Osteoblast (primary cell): ENCODE data around the gene CDC42SE2. TPM values are rescaled to one million over a fixed set of nuclear protein-coding genes. Genes with fewer than 3 reads are reported as not detected.

Source experiments
- DNase-seq: peaks from one replicate; pipeline ENCODE4 v3.0.0; 2011; ENCODE audit warnings: low spot score, mixed read lengths; ENCODE audit not compliant: insufficient read length; ENCODE audit errors: missing footprints
- H2AFZ ChIP-seq: 2 replicates; pipeline ENCODE4 v1.6.0; 2011; ENCODE audit warnings: mild to moderate bottlenecking, low read length
- H3K27ac ChIP-seq: 2 replicates; pipeline ENCODE4 v1.5.1; 2011; ENCODE audit warnings: mild to moderate bottlenecking, low read depth, low read length, moderate library complexity
- H3K27me3 ChIP-seq: 2 replicates; pipeline ENCODE4 v1.6.0; 2012; ENCODE audit warnings: mild to moderate bottlenecking, control low read depth, inconsistent platforms, low read length, moderate library complexity; ENCODE audit not compliant: insufficient read depth
- H3K36me3 ChIP-seq: 2 replicates; pipeline ENCODE4 v1.5.1; 2011; ENCODE audit warnings: mild to moderate bottlenecking, low read length, control low read depth, moderate library complexity; ENCODE audit not compliant: insufficient read depth
- H3K4me1 ChIP-seq: 2 replicates; pipeline ENCODE4 v1.5.1; 2011; ENCODE audit warnings: mild to moderate bottlenecking, low read length, control low read depth, moderate library complexity; ENCODE audit not compliant: insufficient read depth
- H3K4me2 ChIP-seq: 2 replicates; pipeline ENCODE4 v1.6.0; 2011; ENCODE audit warnings: mild to moderate bottlenecking, low read length; ENCODE audit not compliant: insufficient read depth
- H3K4me3 ChIP-seq: fragments of 200-600 bp; sonication (generic); 3 replicates; pipeline ENCODE4 v1.5.1; 2012; ENCODE audit warnings: mild to moderate bottlenecking, low read length, inconsistent platforms; ENCODE audit not compliant: insufficient read depth
- H3K79me2 ChIP-seq: 2 replicates; pipeline ENCODE4 v1.6.0; 2012; ENCODE audit warnings: mild to moderate bottlenecking, low read length, control low read depth, inconsistent platforms; ENCODE audit not compliant: insufficient read depth
- H3K9me3 ChIP-seq: 2 replicates; pipeline ENCODE4 v1.5.1; 2011; ENCODE audit warnings: low read depth, low read length, control low read depth
- H4K20me1 ChIP-seq: 2 replicates; pipeline ENCODE4 v1.6.0; 2012; ENCODE audit warnings: mild to moderate bottlenecking, low read length, control low read depth; ENCODE audit not compliant: insufficient read depth
- total RNA-seq: library from RNA; depleted of rRNA; stranded (reverse); fragments of >200 nt; gene quantifications from 2 replicates; pipeline ENCODE4 v1.2.3, GENCODE V29; 2012
- TF ChIP-seq, protein P1 (sequence below): IDR thresholded peaks from 2 replicates; pipeline ENCODE4 v1.5.1; 2011; ENCODE audit warnings: mild to moderate bottlenecking, low read depth, low read length, moderate library complexity; ENCODE audit errors: extremely low read depth

Gene CDC42SE2
- total RNA-seq, 1 donor: 22.8 TPM

DNA sequence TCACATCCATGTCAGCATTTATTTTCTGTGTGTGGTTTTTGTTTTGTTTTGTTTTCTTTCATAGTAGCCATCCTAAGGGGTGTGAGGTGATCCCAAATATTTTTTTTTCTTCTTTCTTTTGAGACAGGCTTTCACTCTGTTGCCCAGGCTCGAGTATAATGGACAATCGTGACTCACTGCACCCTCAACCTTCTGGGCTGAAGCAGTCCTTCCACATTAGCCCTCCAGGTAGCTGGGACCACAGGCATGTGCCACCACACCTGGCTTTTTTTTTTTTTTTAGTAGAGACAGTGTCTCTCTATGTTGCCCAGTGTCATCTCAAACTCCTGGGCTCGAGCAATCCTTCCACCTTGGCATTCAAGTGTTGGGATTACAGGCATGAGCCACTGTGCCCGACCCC, 59.1 kb downstream of the CDC42SE2 start:
- DNase-seq: no peak
- no peak overlapping the region for H3K27ac ChIP-seq
- no peaks in the 10 kb centered on the region for H3K9me3 ChIP-seq
- no peak overlapping the region for H3K4me3 ChIP-seq
- H3K79me2 ChIP-seq: peaks cover 52% of the 10 kb centered on the region
- no peaks in the 10 kb centered on the region for H3K4me1 ChIP-seq
- H2AFZ ChIP-seq: no peak overlapping the region
- H3K27me3 ChIP-seq: no peaks in the 10 kb centered on the region
- H3K4me2 ChIP-seq: no peak overlapping the region
- H3K36me3 ChIP-seq: no peaks in the 10 kb centered on the region
- TF ChIP-seq, protein P1, sequence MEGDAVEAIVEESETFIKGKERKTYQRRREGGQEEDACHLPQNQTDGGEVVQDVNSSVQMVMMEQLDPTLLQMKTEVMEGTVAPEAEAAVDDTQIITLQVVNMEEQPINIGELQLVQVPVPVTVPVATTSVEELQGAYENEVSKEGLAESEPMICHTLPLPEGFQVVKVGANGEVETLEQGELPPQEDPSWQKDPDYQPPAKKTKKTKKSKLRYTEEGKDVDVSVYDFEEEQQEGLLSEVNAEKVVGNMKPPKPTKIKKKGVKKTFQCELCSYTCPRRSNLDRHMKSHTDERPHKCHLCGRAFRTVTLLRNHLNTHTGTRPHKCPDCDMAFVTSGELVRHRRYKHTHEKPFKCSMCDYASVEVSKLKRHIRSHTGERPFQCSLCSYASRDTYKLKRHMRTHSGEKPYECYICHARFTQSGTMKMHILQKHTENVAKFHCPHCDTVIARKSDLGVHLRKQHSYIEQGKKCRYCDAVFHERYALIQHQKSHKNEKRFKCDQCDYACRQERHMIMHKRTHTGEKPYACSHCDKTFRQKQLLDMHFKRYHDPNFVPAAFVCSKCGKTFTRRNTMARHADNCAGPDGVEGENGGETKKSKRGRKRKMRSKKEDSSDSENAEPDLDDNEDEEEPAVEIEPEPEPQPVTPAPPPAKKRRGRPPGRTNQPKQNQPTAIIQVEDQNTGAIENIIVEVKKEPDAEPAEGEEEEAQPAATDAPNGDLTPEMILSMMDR: no peak
- peaks cover 5% of the 10 kb centered on the region for H4K20me1 ChIP-seq

DNA sequence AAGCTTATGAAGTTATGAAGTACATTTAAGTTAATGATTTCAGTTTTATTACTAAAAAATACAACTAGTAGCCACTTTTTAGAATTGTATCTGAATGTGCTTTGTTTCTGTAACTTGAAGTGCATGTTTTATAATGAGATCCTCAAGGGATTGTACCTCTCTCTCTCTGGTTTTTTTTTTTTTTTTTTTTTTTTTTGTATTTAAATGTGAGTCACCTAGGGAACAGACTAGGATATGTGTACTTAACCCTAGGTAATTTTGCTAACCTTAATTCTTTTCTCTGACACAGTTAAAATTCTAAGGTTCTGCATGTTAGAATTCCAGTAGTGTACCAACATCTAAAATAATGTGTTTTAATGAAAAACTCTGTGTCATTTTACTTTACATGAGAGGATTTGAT, 59.5 kb downstream of the CDC42SE2 start:
- H4K20me1 ChIP-seq: peaks cover 5% of the 10 kb centered on the region
- no peak for DNase-seq
- H3K4me2 ChIP-seq: no peak overlapping the region
- no peak overlapping the region for H3K4me3 ChIP-seq
- no peaks in the 10 kb centered on the region for H3K9me3 ChIP-seq
- H3K27ac ChIP-seq: no peak overlapping the region
- H3K79me2 ChIP-seq: peaks cover 51% of the 10 kb centered on the region
- H2AFZ ChIP-seq: no peak overlapping the region
- H3K36me3 ChIP-seq: no peaks in the 10 kb centered on the region
- TF ChIP-seq, protein P1: no peak
- no peaks in the 10 kb centered on the region for H3K27me3 ChIP-seq
- H3K4me1 ChIP-seq: no peaks in the 10 kb centered on the region

DNA sequence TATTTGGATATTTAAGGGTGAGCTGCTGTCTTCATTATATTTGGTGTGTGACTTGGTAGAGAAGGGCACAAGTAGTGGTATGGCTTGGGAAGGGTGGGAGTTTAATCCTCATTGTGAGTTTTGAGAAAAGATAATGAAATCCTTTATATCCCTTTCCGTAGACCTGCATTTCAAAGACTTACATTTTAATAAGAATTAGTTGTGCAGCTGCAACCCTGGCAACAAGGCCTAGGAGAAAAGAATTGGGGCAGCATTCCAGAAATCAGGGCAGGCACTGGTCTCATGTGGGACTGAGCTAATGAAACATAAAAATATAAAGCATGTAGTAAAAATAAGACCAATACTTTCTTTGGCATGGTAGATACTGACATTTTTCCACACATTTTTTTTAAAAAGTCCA, 60.5 kb downstream of the CDC42SE2 start:
- no peak overlapping the region for H2AFZ ChIP-seq
- no peaks in the 10 kb centered on the region for H3K4me1 ChIP-seq
- DNase-seq: no peak
- H3K27ac ChIP-seq: no peak overlapping the region
- H3K4me2 ChIP-seq: no peak overlapping the region
- H3K9me3 ChIP-seq: no peaks in the 10 kb centered on the region
- peaks cover 10% of the 10 kb centered on the region for H4K20me1 ChIP-seq
- H3K27me3 ChIP-seq: no peaks in the 10 kb centered on the region
- no peaks in the 10 kb centered on the region for H3K36me3 ChIP-seq
- H3K79me2 ChIP-seq: peaks cover 50% of the 10 kb centered on the region
- no peak overlapping the region for H3K4me3 ChIP-seq
- TF ChIP-seq, protein P1: no peak

DNA sequence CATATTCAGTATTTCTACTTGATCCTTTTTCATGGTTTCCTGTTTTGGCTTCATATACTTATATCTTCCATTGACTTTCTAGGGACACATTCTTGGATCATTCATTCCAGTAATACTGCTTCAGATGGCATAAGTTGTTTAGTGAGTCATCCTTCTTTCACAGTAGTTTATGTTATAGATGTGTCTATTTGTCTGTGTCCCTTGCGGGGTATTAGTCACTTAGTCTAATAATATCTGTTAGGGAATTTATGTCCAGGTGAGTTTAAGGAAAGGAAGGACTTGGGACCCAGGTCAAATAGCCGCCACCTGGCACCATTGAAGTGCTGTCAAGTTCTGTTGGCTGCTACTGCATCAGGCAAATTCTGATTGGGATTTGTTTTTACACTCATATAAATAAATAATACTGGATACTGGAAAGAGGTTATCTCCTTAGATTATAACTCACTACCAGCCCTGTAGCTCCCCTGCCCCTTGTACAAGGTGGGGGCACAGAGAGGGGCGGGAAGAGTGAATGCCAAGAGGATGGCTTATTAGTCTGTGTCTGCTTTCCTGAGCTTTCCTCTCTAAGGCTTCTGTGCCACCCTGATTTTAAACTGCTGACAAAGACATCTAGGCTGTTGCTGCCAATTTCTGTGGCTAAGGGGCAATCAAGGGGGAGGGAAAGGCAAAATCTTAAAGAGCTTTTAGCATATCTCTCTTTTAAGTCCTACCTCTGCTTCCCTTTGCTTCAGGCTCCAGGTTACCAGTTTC, 64.9 kb downstream of the CDC42SE2 start:
- Histone ChIP-seq H4K20me1 (peaks cover 10% of the 10 kb centered on the region), H3K4me2 (no peak overlapping the region), H3K9me3 (no peaks in the 10 kb centered on the region), H3K36me3 (no peaks in the 10 kb centered on the region), H3K4me3 (no peak overlapping the region), H3K27me3 (no peaks in the 10 kb centered on the region), H3K79me2 (peaks cover 38% of the 10 kb centered on the region), H3K4me1 (no peaks in the 10 kb centered on the region), H2AFZ (no peak overlapping the region), H3K27ac (no peak overlapping the region)
- DNase-seq: peak; percentile 63
- TF ChIP-seq, protein P1: no peak
